MV-4-11 (cell line): ENCODE measurements around the gene MYO5C.
"Not testable (repeated sequence)": the region's sequence is repeated elsewhere in the genome, so short reads cannot be mapped to it uniquely, and the experiment has no call there.

ENCODE experiments used
- DNase-seq: peaks from one replicate; lab custom pipeline; 2025; lab: John Stamatoyannopoulos, UW

The MYO5C gene

GRCh38 chr15:52306270-52306669 lies 10.7 kb upstream of the MYO5C start:
- peak; percentile 32 for DNase-seq

GRCh38 chr15:52303093-52303772 lies 7.6 kb upstream of the MYO5C start:
- no peak for DNase-seq

- no peak for DNase-seq
Measured at GRCh38 chr15:52301265-52301847, 5.8 kb upstream of the MYO5C start.

- DNase-seq, result no peak
Measured at GRCh38 chr15:52294881-52295420, 653 bp downstream of the MYO5C start.

DNA sequence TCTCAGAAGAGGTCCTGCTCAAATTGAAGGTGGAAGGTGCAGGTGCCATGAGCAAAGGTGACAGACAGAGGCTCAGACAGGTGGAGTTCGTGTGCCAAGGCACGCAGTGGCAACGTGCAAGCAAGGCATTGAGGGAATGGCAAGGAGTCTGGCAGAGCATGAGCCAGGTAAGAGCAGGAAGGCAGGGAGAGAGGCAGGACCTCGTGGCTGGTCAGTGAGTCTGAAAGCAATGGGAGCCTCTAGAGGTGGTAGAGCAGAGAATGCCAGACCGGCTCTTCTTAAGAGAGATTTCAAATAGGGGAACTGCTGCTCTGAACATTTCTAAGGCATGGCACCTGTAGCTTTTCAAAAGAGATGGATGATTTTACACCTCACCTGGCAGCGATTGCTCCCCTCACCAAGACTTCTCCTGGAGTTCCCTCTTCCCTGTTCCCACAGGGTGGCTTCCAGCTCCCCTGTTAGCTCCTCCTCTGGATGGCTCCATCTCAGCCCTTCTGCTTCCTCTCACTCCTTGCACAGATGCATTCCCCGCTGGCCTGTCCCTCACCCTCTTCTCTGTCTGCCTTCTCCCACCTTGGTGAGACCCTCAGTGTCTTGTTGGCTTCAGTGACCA lies 2.7 kb downstream of the MYO5C start:
- DNase-seq, result no peak

- DNase-seq, result no peak
Measured at GRCh38 chr15:52291204-52291603, 4.4 kb downstream of the MYO5C start.

GRCh38 chr15:52290800-52291199 lies 4.8 kb downstream of the MYO5C start:
- DNase-seq, result no peak

DNA sequence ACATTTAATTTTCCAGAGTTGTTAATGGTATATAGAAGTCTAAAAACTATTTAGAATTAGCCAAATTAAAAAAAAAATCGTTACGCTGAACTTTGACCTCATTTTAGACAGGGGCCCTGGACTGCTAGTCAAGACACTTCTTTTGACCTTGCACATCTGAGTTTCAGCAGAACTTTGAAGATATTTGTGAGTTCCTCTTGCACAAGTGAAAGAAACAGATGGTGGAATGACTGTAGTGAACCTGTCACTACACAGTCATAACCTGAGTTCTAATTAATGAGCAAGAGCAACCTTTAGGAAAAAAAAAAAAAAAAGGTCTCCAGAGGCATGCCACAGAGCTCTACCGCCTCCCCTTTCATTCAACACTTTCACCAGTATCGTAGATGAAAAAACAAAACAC lies 5.3 kb downstream of the MYO5C start:
- DNase-seq, result peak; percentile 22

- DNase-seq, result peak; percentile 49
Measured at GRCh38 chr15:52289629-52290081, 5.9 kb downstream of the MYO5C start.

- no peak for DNase-seq
Measured at GRCh38 chr15:52288986-52289385, 6.6 kb downstream of the MYO5C start.

DNA sequence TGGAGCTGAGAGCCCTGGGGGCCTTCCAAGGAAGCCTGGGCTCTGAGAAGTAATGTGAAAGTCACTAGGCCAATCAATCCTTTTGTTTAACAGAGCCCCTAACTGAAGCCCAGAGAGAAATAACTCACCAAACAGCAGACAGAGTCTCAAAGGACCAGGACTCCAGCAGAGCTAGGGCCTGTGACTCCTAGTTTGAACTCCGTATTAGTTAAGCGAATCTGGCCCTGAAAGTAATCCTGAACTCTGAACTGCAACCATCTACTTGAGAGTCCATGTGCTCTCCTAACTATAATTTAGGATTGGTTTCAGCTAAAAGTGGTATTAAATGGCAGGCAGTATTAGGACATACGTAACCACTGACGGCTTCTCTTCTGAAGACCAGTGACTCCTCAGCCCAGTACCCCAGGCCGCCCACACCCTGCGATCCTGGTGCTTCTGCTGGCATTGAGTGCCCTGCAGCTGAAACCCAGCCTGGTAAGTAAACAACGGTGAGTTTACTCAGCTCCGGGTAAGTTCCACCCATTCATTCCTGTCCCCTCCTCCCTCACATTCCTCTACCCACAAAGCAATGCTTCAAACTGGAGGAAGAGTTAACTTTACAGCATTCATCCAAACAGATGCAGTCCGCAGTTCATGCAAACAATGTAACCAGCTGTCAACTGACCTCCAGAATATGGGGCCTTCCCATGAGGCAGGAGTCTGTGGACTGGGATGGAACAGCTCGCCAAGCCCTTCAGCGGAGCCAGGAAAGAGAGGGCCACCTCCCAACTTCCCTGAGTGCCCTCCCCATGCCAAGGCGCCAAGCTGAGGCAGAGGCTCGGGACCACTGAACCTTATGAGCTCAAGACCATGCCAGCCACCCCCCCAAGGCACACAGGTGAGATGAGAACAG lies 7.3 kb downstream of the MYO5C start:
- no peak for DNase-seq

- DNase-seq, result peak; percentile 14
Measured at GRCh38 chr15:52287114-52287513, 8.5 kb downstream of the MYO5C start.

DNA sequence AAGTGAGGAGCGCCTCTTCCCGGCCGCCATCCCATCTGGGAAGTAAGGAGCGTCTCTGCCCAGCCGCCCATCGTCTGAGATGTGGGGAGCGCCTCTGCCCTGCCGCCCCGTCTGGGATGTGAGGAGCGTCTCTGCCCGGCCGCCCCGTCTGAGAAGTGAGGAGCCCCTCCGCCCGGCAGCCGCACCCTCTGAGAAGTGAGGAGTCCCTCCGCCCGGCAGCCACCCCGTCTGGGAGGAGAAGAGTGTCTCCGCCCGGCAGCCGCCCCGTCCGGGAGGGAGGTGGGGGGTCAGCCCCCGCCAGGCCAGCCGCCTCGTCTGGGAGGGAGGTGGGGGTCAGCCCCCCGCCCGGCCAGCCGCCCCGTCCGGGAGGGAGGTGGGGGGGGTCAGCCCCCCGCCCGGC lies 9.7 kb downstream of the MYO5C start:
- not testable (repeated sequence) for DNase-seq

- DNase-seq, result no peak
Measured at GRCh38 chr15:52284164-52284563, 11.4 kb downstream of the MYO5C start.

DNA sequence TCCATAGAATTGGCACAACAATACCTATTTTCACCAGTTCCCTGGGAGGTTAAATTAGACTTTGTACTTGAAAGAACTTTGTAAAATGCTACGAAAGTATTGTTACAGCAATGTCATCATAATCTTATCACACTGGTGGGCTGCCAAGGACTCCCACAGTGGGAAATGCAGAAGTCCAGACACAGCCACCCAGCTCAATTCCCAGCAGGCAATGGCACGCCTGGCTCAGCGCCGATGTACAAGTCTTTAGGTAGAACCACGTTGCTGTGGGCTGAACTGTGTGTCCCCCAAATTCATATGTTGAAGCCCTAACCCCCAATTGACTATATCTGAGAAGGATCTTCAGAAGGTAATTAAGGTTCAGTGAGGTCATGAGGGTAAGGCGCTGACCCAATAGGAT lies 12.3 kb downstream of the MYO5C start:
- no peak for DNase-seq

GRCh38 chr15:52282418-52282817 lies 13.2 kb downstream of the MYO5C start:
- DNase-seq, result no peak

- no peak for DNase-seq
Measured at GRCh38 chr15:52281085-52282035, 14.2 kb downstream of the MYO5C start.

- DNase-seq, result no peak
Measured at GRCh38 chr15:52280326-52281084, 15.1 kb downstream of the MYO5C start.

- no peak for DNase-seq
Measured at GRCh38 chr15:52278636-52279367, 16.8 kb downstream of the MYO5C start.

GRCh38 chr15:52278135-52278534 lies 17.5 kb downstream of the MYO5C start:
- DNase-seq, result no peak
